ENCODE measurements around the gene ADCY4.

ADCY4 gene

GRCh38 chr14:24366413-24366720, 31.5 kb upstream of the ADCY4 start:
- TF ChIP-seq, protein P1, sequence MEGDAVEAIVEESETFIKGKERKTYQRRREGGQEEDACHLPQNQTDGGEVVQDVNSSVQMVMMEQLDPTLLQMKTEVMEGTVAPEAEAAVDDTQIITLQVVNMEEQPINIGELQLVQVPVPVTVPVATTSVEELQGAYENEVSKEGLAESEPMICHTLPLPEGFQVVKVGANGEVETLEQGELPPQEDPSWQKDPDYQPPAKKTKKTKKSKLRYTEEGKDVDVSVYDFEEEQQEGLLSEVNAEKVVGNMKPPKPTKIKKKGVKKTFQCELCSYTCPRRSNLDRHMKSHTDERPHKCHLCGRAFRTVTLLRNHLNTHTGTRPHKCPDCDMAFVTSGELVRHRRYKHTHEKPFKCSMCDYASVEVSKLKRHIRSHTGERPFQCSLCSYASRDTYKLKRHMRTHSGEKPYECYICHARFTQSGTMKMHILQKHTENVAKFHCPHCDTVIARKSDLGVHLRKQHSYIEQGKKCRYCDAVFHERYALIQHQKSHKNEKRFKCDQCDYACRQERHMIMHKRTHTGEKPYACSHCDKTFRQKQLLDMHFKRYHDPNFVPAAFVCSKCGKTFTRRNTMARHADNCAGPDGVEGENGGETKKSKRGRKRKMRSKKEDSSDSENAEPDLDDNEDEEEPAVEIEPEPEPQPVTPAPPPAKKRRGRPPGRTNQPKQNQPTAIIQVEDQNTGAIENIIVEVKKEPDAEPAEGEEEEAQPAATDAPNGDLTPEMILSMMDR (conservative IDR thresholded peaks at IDR 0.05; ENCODE audit: low read depth, low read length): no peak
- peak overlapping the region; percentile 76 for H3K4me3 ChIP-seq (ENCODE audit: low read length)
- DNase-seq (ENCODE audit: low read depth): no peak

- peak overlapping the region; percentile 76 for H3K4me3 ChIP-seq (ENCODE audit: low read length)
- DNase-seq (ENCODE audit: low read depth): peak; percentile 74
- TF ChIP-seq, protein P1 (conservative IDR thresholded peaks at IDR 0.05; ENCODE audit: low read depth, low read length): peak; percentile 97
Measured at GRCh38 chr14:24365600-24366412, 30.9 kb upstream of the ADCY4 start.

GRCh38 chr14:24364841-24365240, 30.0 kb upstream of the ADCY4 start:
- no peak for DNase-seq (ENCODE audit: low read depth)
- no peak overlapping the region for H3K4me3 ChIP-seq (ENCODE audit: low read length)
- TF ChIP-seq, protein P1 (conservative IDR thresholded peaks at IDR 0.05; ENCODE audit: low read depth, low read length): no peak

- TF ChIP-seq, protein P1 (conservative IDR thresholded peaks at IDR 0.05; ENCODE audit: low read depth, low read length): no peak
- DNase-seq (ENCODE audit: low read depth): no peak
- H3K4me3 ChIP-seq (ENCODE audit: low read length): no peak overlapping the region
Measured at GRCh38 chr14:24363401-24363800, 28.5 kb upstream of the ADCY4 start.

DNA sequence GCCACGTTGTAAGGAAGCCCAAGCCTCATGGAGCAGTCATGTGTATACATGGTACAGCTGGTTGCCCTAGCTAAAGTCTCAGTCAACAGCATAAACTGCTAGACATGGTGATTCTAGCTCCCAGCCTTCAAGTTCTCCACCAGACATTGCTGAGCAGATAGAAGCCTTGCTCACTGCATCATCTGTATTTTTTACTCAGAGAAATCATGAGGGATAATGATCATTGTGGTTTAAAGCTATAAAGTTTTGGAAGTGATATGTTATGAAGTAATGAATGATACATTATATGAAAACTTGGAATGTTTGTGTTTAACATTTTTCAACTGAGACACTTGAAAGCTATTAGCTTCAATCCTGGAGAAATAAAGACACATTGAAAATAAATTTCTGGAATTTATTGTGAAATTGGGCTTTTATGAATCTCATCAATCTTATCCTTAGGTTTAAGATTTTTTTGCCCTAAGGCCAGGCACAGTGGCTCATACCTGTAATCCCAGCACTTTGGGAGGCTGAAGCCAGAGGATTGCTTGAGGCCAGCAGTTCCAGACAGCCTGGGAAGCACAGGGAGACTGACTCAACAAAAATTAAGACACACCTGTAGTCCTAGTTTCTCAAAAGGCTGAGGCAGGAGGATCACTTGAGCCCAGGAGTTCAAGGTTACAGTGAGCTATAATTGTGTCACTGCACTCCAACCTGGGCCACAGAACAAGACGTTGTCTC, 27.5 kb upstream of the ADCY4 start:
- TF ChIP-seq, protein P1 (conservative IDR thresholded peaks at IDR 0.05; ENCODE audit: low read depth, low read length): no peak
- H3K4me3 ChIP-seq (ENCODE audit: low read length): no peak overlapping the region
- DNase-seq (ENCODE audit: low read depth): no peak

DNA sequence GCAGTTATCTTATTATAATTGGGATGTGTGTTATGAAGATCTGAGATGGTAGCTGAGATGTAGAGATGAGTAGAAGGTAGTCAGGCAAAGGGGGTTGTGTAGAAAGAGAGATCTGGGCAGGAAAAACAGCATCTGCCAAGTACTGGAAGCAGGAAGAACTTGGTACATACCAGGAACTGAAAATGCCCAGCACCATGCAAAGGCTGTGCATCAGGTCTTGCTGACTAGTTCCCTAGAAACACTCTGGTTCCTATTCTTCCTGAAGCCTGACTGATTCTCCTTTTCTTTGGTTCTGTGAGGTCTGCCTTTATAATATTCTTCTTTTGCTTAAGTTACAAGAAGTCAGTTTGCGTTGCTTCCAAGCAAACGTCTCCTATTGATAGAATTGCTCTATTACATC, 26.5 kb upstream of the ADCY4 start:
- no peak overlapping the region for H3K4me3 ChIP-seq (ENCODE audit: low read length)
- TF ChIP-seq, protein P1 (conservative IDR thresholded peaks at IDR 0.05; ENCODE audit: low read depth, low read length): no peak
- no peak for DNase-seq (ENCODE audit: low read depth)

GRCh38 chr14:24360281-24360680, 25.4 kb upstream of the ADCY4 start:
- no peak for DNase-seq (ENCODE audit: low read depth)
- TF ChIP-seq, protein P1 (conservative IDR thresholded peaks at IDR 0.05; ENCODE audit: low read depth, low read length): no peak
- H3K4me3 ChIP-seq (ENCODE audit: low read length): no peak overlapping the region
